CD14-positive monocyte (primary cell): ENCODE measurements around the gene MMGT1. TPM values are rescaled to one million over a fixed set of nuclear protein-coding genes. Genes with fewer than 3 reads are reported as not detected.
"Not testable (repeated sequence)": the region's sequence is repeated elsewhere in the genome, so short reads cannot be mapped to it uniquely, and the experiment has no call there.

Experiments
- DNase-seq, 3 donors: peaks; one replicate each; pipeline ENCODE4 v3.0.0-alpha.2; 2011 to 2022
- H2AFZ ChIP-seq: 2 replicates; pipeline ENCODE4 v1.6.0; 2012; ENCODE audit warnings: mild to moderate bottlenecking, low read depth, low read length, inconsistent platforms; ENCODE audit not compliant: insufficient read depth, poor library complexity, severe bottlenecking
- H3K27ac ChIP-seq, 2 donors: 1 replicate in 1 of 2; 2 replicates in 1 of 2; pipeline ENCODE4 v1.5.1; 2012 to 2013; ENCODE audit warnings: low read length in 2 of 2, control low read depth in 1 of 2, inconsistent platforms in 1 of 2, low read depth in 1 of 2, mild to moderate bottlenecking in 1 of 2
- H3K27me3 ChIP-seq, 2 donors: one replicate each; pipeline versions ENCODE4 v1.6.0 to v1.6.1; 2011 to 2013; ENCODE audit warnings: low read length in 2 of 2; ENCODE audit not compliant: control insufficient read depth in 2 of 2, insufficient read depth in 2 of 2
- H3K36me3 ChIP-seq, 2 donors: replicated peaks in 1 of 2; 1 replicate in 1 of 2; 2 replicates in 1 of 2; pipeline versions ENCODE4 v1.5.1 to v1.6.1; 2012 to 2013; ENCODE audit warnings: low read length in 2 of 2, control low read depth in 1 of 2, inconsistent platforms in 1 of 2, mild to moderate bottlenecking in 1 of 2; ENCODE audit not compliant: insufficient read depth in 2 of 2, control insufficient read depth in 1 of 2
- H3K4me1 ChIP-seq, 2 donors: 1 replicate in 1 of 2; 2 replicates in 1 of 2; pipeline versions ENCODE4 v1.5.1 to v1.6.1; 2012 to 2013; ENCODE audit warnings: low read length in 2 of 2, control low read depth in 1 of 2, inconsistent platforms in 1 of 2, mild to moderate bottlenecking in 1 of 2, moderate library complexity in 1 of 2; ENCODE audit not compliant: insufficient read depth in 2 of 2, control insufficient read depth in 1 of 2
- H3K4me2 ChIP-seq: replicated peaks from 2 replicates; pipeline ENCODE3; 2012; ENCODE audit warnings: low read length, moderate library complexity, mild to moderate bottlenecking; ENCODE audit not compliant: poor library complexity, severe bottlenecking; ENCODE audit errors: extremely low read depth
- H3K4me3 ChIP-seq, 3 experiments: fragments of 200-600 bp in 1 of 3; sonication (generic) in 1 of 3; replicated peaks in 1 of 3; 1 replicate in 2 of 3; 2 replicates in 1 of 3; pipeline ENCODE4 v1.5.1; 2011 to 2013; ENCODE audit warnings: low read length in 3 of 3, mild to moderate bottlenecking in 3 of 3, control low read depth in 2 of 3, low read depth in 2 of 3, inconsistent platforms in 1 of 3, moderate library complexity in 1 of 3
- H3K79me2 ChIP-seq: 2 replicates; pipeline ENCODE4 v1.6.0; 2012; ENCODE audit warnings: mild to moderate bottlenecking, control low read depth, inconsistent platforms, low read length, moderate library complexity; ENCODE audit not compliant: insufficient read depth
- H3K9ac ChIP-seq: 2 replicates; pipeline ENCODE4 v1.6.0; 2017; ENCODE audit warnings: low read length, mild to moderate bottlenecking; ENCODE audit not compliant: insufficient read depth, poor library complexity, severe bottlenecking
- H3K9me3 ChIP-seq, 2 donors: replicated peaks in 1 of 2; 1 replicate in 1 of 2; 2 replicates in 1 of 2; pipeline versions ENCODE4 v1.5.1 to v1.6.1; 2012 to 2013; ENCODE audit warnings: low read length in 2 of 2, control low read depth in 1 of 2; ENCODE audit not compliant: control insufficient read depth in 1 of 2, insufficient read depth in 1 of 2
- H4K20me1 ChIP-seq: 2 replicates; pipeline ENCODE4 v1.6.0; 2012; ENCODE audit warnings: mild to moderate bottlenecking, low read length, control low read depth, moderate library complexity; ENCODE audit not compliant: insufficient read depth
- H3K27ac Mint-ChIP-seq, 7 donors: one replicate each; pipeline ENCODE4 v1.8.0; 2020; ENCODE audit warnings: mild to moderate bottlenecking in 7 of 7, mixed read lengths in 7 of 7, moderate library complexity in 6 of 7, inconsistent platforms in 2 of 7
- H3K27me3 Mint-ChIP-seq, 3 donors: one replicate each; pipeline ENCODE4 v1.8.0; 2021 to 2022; ENCODE audit warnings: low read depth in 3 of 3, mild to moderate bottlenecking in 3 of 3, mixed read lengths in 3 of 3, moderate library complexity in 3 of 3, inconsistent platforms in 1 of 3
- H3K36me3 Mint-ChIP-seq, 2 donors: one replicate each; pipeline ENCODE4 v1.8.0; 2020; ENCODE audit warnings: mixed read lengths in 2 of 2, inconsistent platforms in 1 of 2, mild to moderate bottlenecking in 1 of 2
- H3K4me1 Mint-ChIP-seq: one replicate; pipeline ENCODE4 v1.8.0; 2020; ENCODE audit warnings: mild to moderate bottlenecking, mixed read lengths
- H3K4me3 Mint-ChIP-seq, 2 donors: one replicate each; pipeline ENCODE4 v1.8.0; 2020; ENCODE audit warnings: mild to moderate bottlenecking in 2 of 2, mixed read lengths in 2 of 2, moderate library complexity in 1 of 2
- H3K9me3 Mint-ChIP-seq, 7 donors: one replicate each; pipeline ENCODE4 v1.8.0; 2020 to 2022; ENCODE audit warnings: mixed read lengths in 7 of 7, mild to moderate bottlenecking in 6 of 7, moderate library complexity in 6 of 7, inconsistent platforms in 2 of 7
- WGBS: methylation state at CpG from one replicate; pipeline ENCODE4 v1.1.5; 2013; ENCODE audit warnings: missing lambda C conversion rate; ENCODE audit not compliant: insufficient coverage; 5-methylcytosine and 5-hydroxymethylcytosine counted together
- intact Hi-C, 2 donors: fragments of 100-400 bp; cut with micrococcal nuclease; formaldehyde crosslinking; loops; one replicate each; pipeline versions ENCODE4 v1.15.0 to v1.15.1; 2023
- polyA plus RNA-seq, 3 donors: library from polyadenylated mRNA; depleted of rRNA in 1 of 3; unstranded in 2 of 3; stranded (reverse) in 1 of 3; fragments of 300-500 nt in 2 of 3; fragments of >200 nt in 1 of 3; fragmentation: Illumina TruSeq in 2 of 3; gene quantifications; 1 replicate in 2 of 3; 2 replicates in 1 of 3; pipeline ENCODE4 v1.2.3, GENCODE V29; 2012 to 2021
- TF ChIP-seq, protein P1 (sequence below): fragments of 200-600 bp; IDR thresholded peaks from one replicate; pipeline ENCODE4 v1.8.0; 2022; ENCODE audit warnings: antibody characterized with exemption, mild to moderate bottlenecking

MMGT1 gene
- polyA plus RNA-seq, 3 donors: 11.7 to 14.2 (median 11.8) TPM

DNA sequence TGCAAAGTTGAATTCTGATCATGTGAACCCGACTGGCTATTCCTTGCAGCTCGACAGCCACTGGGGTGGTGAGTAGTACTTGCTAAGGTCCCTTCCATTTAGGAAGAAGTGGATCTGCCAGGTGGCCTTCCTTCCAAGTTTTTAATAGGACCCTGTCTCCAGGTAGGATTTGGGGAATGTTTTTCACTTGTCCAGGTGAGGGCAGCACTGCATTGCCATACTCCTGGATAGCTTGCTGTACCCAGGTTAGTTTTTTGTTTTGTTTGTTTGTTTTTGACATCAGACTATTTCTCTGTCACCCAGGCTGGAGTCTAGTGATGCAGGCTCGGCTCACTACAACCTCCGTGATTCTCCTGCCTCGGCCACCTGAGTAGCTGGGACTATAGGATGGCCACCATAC lies 50.4 kb downstream of the MMGT1 start:
- no peak overlapping the region for H3K4me3 ChIP-seq
- H3K9me3 ChIP-seq: no peaks in the 10 kb centered on the region
- no peak overlapping the region for H3K27ac ChIP-seq
- Mint-ChIP-seq H3K27me3 (peaks cover under 1 to 8% (median 3%) of the 10 kb centered on the region in 3 donors), H3K4me1 (no peaks in the 10 kb centered on the region), H3K36me3 (no peaks in the 10 kb centered on the region), H3K4me3 (no peak overlapping the region), H3K9me3 (no peaks in the 10 kb centered on the region), H3K27ac (no peak overlapping the region)
- H3K36me3 ChIP-seq: no peaks in the 10 kb centered on the region
- H3K79me2 ChIP-seq: no peaks in the 10 kb centered on the region
- WGBS: no CpG with 5 or more reads among the region's 5 CpGs
- DNase-seq: no peak
- no peak overlapping the region for H3K4me2 ChIP-seq
- TF ChIP-seq, protein P1, sequence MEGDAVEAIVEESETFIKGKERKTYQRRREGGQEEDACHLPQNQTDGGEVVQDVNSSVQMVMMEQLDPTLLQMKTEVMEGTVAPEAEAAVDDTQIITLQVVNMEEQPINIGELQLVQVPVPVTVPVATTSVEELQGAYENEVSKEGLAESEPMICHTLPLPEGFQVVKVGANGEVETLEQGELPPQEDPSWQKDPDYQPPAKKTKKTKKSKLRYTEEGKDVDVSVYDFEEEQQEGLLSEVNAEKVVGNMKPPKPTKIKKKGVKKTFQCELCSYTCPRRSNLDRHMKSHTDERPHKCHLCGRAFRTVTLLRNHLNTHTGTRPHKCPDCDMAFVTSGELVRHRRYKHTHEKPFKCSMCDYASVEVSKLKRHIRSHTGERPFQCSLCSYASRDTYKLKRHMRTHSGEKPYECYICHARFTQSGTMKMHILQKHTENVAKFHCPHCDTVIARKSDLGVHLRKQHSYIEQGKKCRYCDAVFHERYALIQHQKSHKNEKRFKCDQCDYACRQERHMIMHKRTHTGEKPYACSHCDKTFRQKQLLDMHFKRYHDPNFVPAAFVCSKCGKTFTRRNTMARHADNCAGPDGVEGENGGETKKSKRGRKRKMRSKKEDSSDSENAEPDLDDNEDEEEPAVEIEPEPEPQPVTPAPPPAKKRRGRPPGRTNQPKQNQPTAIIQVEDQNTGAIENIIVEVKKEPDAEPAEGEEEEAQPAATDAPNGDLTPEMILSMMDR: no peak
- H2AFZ ChIP-seq: no peak overlapping the region
- no peaks in the 10 kb centered on the region for H3K4me1 ChIP-seq
- intact Hi-C loops: no loop called here
- no peak overlapping the region for H3K9ac ChIP-seq
- H4K20me1 ChIP-seq: no peaks in the 10 kb centered on the region
- no peaks in the 10 kb centered on the region for H3K27me3 ChIP-seq

DNA sequence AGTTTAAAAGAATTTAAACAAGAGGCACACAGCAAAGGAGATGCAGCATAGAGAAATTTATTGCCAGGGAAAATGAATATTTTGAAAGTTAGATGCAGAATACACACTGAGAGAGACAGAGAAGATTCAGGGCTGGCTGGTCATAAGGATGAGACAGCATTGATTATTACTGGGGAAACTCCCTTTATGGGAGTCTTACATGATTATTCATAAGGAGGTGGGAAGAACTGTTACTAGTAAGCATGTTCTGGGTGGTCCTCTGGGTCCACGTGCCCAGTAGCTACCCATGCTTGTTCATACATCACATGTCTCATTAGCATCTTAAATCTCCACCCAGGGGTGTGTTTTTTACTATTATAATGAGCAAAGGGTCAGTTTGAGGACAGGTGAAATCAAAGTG lies 53.3 kb downstream of the MMGT1 start:
- H3K27me3 Mint-ChIP-seq, intact Hi-C loops, H3K4me2 ChIP-seq, H3K4me3 Mint-ChIP-seq, H3K4me1 Mint-ChIP-seq, H3K36me3 Mint-ChIP-seq, H4K20me1 ChIP-seq, H3K9ac ChIP-seq, DNase-seq, H3K4me1 ChIP-seq, H3K4me3 ChIP-seq, H3K79me2 ChIP-seq, H3K27me3 ChIP-seq, H2AFZ ChIP-seq, H3K36me3 ChIP-seq, H3K9me3 ChIP-seq, H3K27ac Mint-ChIP-seq, H3K9me3 Mint-ChIP-seq, H3K27ac ChIP-seq: not testable (repeated sequence)
- WGBS: no CpG with 5 or more reads among the region's 1 CpG
